Hematopoietic multipotent progenitor cell treated with erythropoietin and hydrocortisone succinate and interleukin-3 and kit ligand, for 15 days (in vitro differentiated cells): ENCODE data around the gene UBE2K.
"Not testable (repeated sequence)": the region's sequence is repeated elsewhere in the genome, so short reads cannot be mapped to it uniquely, and the experiment has no call there.

ENCODE experiments used
- DNase-seq: peaks from one replicate; pipeline ENCODE4 v3.0.0-alpha.2; 2015; ENCODE audit warnings: low spot score

The UBE2K gene

GRCh38 chr4:39808231-39808749 lies 110.4 kb downstream of the UBE2K start:
- no peak for DNase-seq

- no peak for DNase-seq
These were observed 114.6 kb downstream of the UBE2K start for GRCh38 chr4:39812500-39812899.

- DNase-seq, result not testable (repeated sequence)
These were observed 115.1 kb downstream of the UBE2K start for GRCh38 chr4:39813033-39813432.

- not testable (repeated sequence) for DNase-seq
These were observed 115.8 kb downstream of the UBE2K start for GRCh38 chr4:39813761-39814160.

GRCh38 chr4:39814403-39815185 lies 116.7 kb downstream of the UBE2K start:
- no peak for DNase-seq

- no peak for DNase-seq
These were observed 120.7 kb downstream of the UBE2K start for GRCh38 chr4:39818646-39819045.

GRCh38 chr4:39820186-39820585 lies 122.2 kb downstream of the UBE2K start:
- no peak for DNase-seq

GRCh38 chr4:39821951-39822350 lies 124.0 kb downstream of the UBE2K start:
- DNase-seq, result no peak

- DNase-seq, result no peak
These were observed 124.7 kb downstream of the UBE2K start for GRCh38 chr4:39822662-39823061.

- DNase-seq, result no peak
These were observed 125.3 kb downstream of the UBE2K start for GRCh38 chr4:39823191-39823590.

GRCh38 chr4:39825090-39825489 lies 127.2 kb downstream of the UBE2K start:
- no peak for DNase-seq

- DNase-seq, result no peak
These were observed 127.8 kb downstream of the UBE2K start for GRCh38 chr4:39825741-39826231.
